ENCODE data around the gene LIAS. TPM values are rescaled to one million over a fixed set of nuclear protein-coding genes. Genes with fewer than 3 reads are reported as not detected.
"Not testable (repeated sequence)": the region's sequence is repeated elsewhere in the genome, so short reads cannot be mapped to it uniquely, and the experiment has no call there.

The LIAS gene
- total and polyA plus RNA-seq, 2 donors (not counting 1 experiment from before 2014, with no cell fraction given), result 12.0 to 20.9 TPM

DNA sequence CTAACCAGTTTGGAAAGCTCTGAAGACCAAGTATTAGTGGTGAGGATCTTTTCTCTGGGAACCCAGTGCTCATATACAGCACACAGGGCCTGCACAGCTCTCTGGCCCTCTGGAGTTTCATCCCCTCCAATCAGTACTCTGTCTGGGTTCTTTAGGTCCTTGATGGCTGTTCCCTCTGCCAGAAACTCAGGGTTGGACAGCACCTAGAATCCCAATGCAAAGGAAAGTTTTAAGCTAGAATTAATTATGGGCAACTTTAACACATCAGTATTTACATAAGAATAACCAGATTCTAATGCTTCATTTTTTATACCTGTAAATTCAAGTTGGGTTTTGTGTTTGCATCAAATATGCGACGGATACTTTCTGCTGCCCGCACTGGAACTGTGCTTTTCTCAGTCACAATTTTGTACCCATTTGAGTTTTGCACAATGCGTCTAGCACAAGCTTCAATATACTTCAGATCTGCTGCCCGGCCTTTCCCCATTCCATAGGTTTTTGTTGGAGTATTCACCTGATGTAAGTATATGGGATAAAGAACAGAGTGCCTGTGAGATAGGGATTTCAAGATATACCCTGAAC is 51.6 kb downstream of the LIAS start:
- intact Hi-C loops (cut with micrococcal nuclease), result no loop called here
- Histone ChIP-seq H3K4me2 (replicated peaks; ENCODE audit: low read depth, low read length, poor library complexity, severe bottlenecking) (no peak overlapping the region), H3K9ac (ENCODE audit: low read length) (no peak overlapping the region), H3K36me3 (replicated peaks in 1 of 2; ENCODE audit: control extremely low read depth in 1 of 2, control insufficient read depth in 1 of 2, extremely low read depth in 1 of 2, insufficient read depth in 2 of 2, low read length in 1 of 2) (peaks cover 10 to 37% of the 10 kb centered on the region in 2 experiments), H3K27me3 (replicated peaks in 1 of 4; ENCODE audit: control extremely low read depth in 1 of 4, control insufficient read depth in 3 of 4, insufficient read depth in 4 of 4, low read length in 3 of 4) (no peaks in the 10 kb centered on the region), H4K20me1 (ENCODE audit: control insufficient read depth, insufficient read depth, low read length, poor library complexity, severe bottlenecking) (no peaks in the 10 kb centered on the region), H3K79me2 (ENCODE audit: control insufficient read depth, insufficient read depth, low read length) (no peaks in the 10 kb centered on the region), H3K27ac (ENCODE audit: low read length in 2 of 2) (no peak overlapping the region), H2AFZ (ENCODE audit: insufficient read depth, low read depth, low read length, poor library complexity, severe bottlenecking) (no peak overlapping the region), H3K4me3 (ENCODE audit: control extremely low read depth in 1 of 5, extremely low read depth in 1 of 5, insufficient read depth in 1 of 5, low read depth in 2 of 5, low read length in 4 of 5) (no peak overlapping the region), H3K9me3 (ENCODE audit: control extremely low read depth in 1 of 3, control insufficient read depth in 2 of 3, insufficient read depth in 1 of 3, low read length in 2 of 3) (no peaks in the 10 kb centered on the region), H3K4me1 (ENCODE audit: control insufficient read depth in 2 of 2, insufficient read depth in 2 of 2, low read length in 2 of 2) (no peaks in the 10 kb centered on the region)
- Mint-ChIP-seq H3K27ac (no peak overlapping the region), H3K9me3 (ENCODE audit: insufficient read depth) (no peaks in the 10 kb centered on the region), H3K4me3 (no peak overlapping the region), H3K4me1 (no peaks in the 10 kb centered on the region), H3K27me3 (no peaks in the 10 kb centered on the region)
- DNase-seq (no peak), ATAC-seq (ENCODE audit: low read depth) (no peak)
- no peak for TF ChIP-seq EZH2 (IDR thresholded peaks at IDR 0.05; ENCODE audit: borderline replicate concordance, insufficient read depth, low read depth, low read length, poor library complexity, severe bottlenecking)
- TF ChIP-seq, protein P1, sequence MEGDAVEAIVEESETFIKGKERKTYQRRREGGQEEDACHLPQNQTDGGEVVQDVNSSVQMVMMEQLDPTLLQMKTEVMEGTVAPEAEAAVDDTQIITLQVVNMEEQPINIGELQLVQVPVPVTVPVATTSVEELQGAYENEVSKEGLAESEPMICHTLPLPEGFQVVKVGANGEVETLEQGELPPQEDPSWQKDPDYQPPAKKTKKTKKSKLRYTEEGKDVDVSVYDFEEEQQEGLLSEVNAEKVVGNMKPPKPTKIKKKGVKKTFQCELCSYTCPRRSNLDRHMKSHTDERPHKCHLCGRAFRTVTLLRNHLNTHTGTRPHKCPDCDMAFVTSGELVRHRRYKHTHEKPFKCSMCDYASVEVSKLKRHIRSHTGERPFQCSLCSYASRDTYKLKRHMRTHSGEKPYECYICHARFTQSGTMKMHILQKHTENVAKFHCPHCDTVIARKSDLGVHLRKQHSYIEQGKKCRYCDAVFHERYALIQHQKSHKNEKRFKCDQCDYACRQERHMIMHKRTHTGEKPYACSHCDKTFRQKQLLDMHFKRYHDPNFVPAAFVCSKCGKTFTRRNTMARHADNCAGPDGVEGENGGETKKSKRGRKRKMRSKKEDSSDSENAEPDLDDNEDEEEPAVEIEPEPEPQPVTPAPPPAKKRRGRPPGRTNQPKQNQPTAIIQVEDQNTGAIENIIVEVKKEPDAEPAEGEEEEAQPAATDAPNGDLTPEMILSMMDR (IDR thresholded peaks at IDR 0.05), result no peak
- WGBS (ENCODE audit: insufficient coverage), result 100% methylated on average over 1 of the region's 5 CpGs
- ChIA-PET POLR2A (no interaction called here), CTCF (interaction anchor here (0.7 to 0.8 kb wide), 3 partner anchors 22 to 246 kb away, joined by 3 to 4 read pairs (median 3); no protein-coding TSS in a partner anchor)

DNA sequence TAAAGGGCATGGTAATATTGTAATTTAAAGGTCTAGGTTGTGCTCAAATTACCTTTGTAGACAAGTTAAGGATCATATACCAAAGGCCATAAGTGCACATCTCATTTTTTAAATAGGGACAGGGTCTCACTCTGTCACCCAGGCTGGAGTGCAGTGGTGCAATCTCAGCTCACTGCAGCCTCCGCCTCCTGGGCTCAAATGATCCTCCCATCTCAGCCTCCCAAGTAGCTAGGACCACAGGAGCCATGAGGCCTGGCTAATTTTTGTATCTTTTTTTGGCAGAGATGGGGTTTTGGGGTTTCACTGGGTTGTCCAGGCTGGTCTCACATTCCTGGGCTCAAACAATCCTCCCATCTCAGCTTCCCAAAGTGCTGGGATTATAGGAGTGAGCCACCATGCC is 55.4 kb downstream of the LIAS start:
- H3K4me2 ChIP-seq (replicated peaks; ENCODE audit: low read depth, low read length, poor library complexity, severe bottlenecking); H3K9me3 ChIP-seq (ENCODE audit: control extremely low read depth in 1 of 3, control insufficient read depth in 2 of 3, insufficient read depth in 1 of 3, low read length in 2 of 3); DNase-seq; H3K4me1 ChIP-seq (ENCODE audit: control insufficient read depth in 2 of 2, insufficient read depth in 2 of 2, low read length in 2 of 2); H2AFZ ChIP-seq (ENCODE audit: insufficient read depth, low read depth, low read length, poor library complexity, severe bottlenecking); H3K27ac ChIP-seq (ENCODE audit: low read length in 2 of 2); POLR2A ChIA-PET; ATAC-seq (ENCODE audit: low read depth); H3K79me2 ChIP-seq (ENCODE audit: control insufficient read depth, insufficient read depth, low read length); H3K4me3 Mint-ChIP-seq; H3K27ac Mint-ChIP-seq; H4K20me1 ChIP-seq (ENCODE audit: control insufficient read depth, insufficient read depth, low read length, poor library complexity, severe bottlenecking); intact Hi-C loops (cut with micrococcal nuclease); H3K4me3 ChIP-seq (ENCODE audit: control extremely low read depth in 1 of 5, extremely low read depth in 1 of 5, insufficient read depth in 1 of 5, low read depth in 2 of 5, low read length in 4 of 5); H3K4me1 Mint-ChIP-seq; H3K9ac ChIP-seq (ENCODE audit: low read length); H3K27me3 ChIP-seq (replicated peaks in 1 of 4; ENCODE audit: control extremely low read depth in 1 of 4, control insufficient read depth in 3 of 4, insufficient read depth in 4 of 4, low read length in 3 of 4); H3K27me3 Mint-ChIP-seq; H3K9me3 Mint-ChIP-seq (ENCODE audit: insufficient read depth): not testable (repeated sequence)
- CTCF ChIA-PET, result interaction anchor here (0.6 kb wide), 1 partner anchor 289 kb away, joined by 4 read pairs; no protein-coding TSS in a partner anchor
- H3K36me3 ChIP-seq (replicated peaks in 1 of 2; ENCODE audit: control extremely low read depth in 1 of 2, control insufficient read depth in 1 of 2, extremely low read depth in 1 of 2, insufficient read depth in 2 of 2, low read length in 1 of 2), result peaks cover 4 to 16% of the 10 kb centered on the region in 2 experiments
- WGBS (ENCODE audit: insufficient coverage), result no CpG with 5 or more reads among the region's 1 CpG
